ENCODE measurements around the gene MEDAG.
"Not testable (repeated sequence)": the region's sequence is repeated elsewhere in the genome, so short reads cannot be mapped to it uniquely, and the experiment has no call there.

Gene MEDAG

GRCh38 chr13:30907121-30907861 is 1.2 kb downstream of the MEDAG start:
- no peak for DNase-seq (ENCODE audit: low spot score)

GRCh38 chr13:30908416-30908980 is 2.4 kb downstream of the MEDAG start:
- no peak for DNase-seq (ENCODE audit: low spot score)

- DNase-seq (ENCODE audit: low spot score) = no peak
Measured at GRCh38 chr13:30910676-30911075, 4.6 kb downstream of the MEDAG start.

- no peak for DNase-seq (ENCODE audit: low spot score)
Measured at GRCh38 chr13:30915691-30916541, 9.8 kb downstream of the MEDAG start.

- no peak for DNase-seq (ENCODE audit: low spot score)
Measured at GRCh38 chr13:30916991-30917390, 10.9 kb downstream of the MEDAG start.

GRCh38 chr13:30918662-30919405 is 12.8 kb downstream of the MEDAG start:
- no peak for DNase-seq (ENCODE audit: low spot score)

GRCh38 chr13:30920162-30920909 is 14.3 kb downstream of the MEDAG start:
- DNase-seq (ENCODE audit: low spot score) = no peak

- no peak for DNase-seq (ENCODE audit: low spot score)
Measured at GRCh38 chr13:30923418-30923817, 17.3 kb downstream of the MEDAG start.

GRCh38 chr13:30924721-30925120 is 18.6 kb downstream of the MEDAG start:
- DNase-seq (ENCODE audit: low spot score) = no peak

- no peak for DNase-seq (ENCODE audit: low spot score)
Measured at GRCh38 chr13:30925429-30925828, 19.4 kb downstream of the MEDAG start.

- DNase-seq (ENCODE audit: low spot score) = no peak
Measured at GRCh38 chr13:30926781-30927180, 20.7 kb downstream of the MEDAG start.

- DNase-seq (ENCODE audit: low spot score) = not testable (repeated sequence)
Measured at GRCh38 chr13:30927188-30927587, 21.1 kb downstream of the MEDAG start.

- DNase-seq (ENCODE audit: low spot score) = no peak
Measured at GRCh38 chr13:30927595-30927994, 21.5 kb downstream of the MEDAG start.

- no peak for DNase-seq (ENCODE audit: low spot score)
Measured at GRCh38 chr13:30928978-30929377, 22.9 kb downstream of the MEDAG start.

- no peak for DNase-seq (ENCODE audit: low spot score)
Measured at GRCh38 chr13:30932481-30933353, 26.6 kb downstream of the MEDAG start, which contains the start of gene TEX26. TSS of gene TEX26 (plus strand) at chr13:30932656. CDS start at chr13:30932716, 60 bp downstream.

GRCh38 chr13:30933354-30933670 is 27.2 kb downstream of the MEDAG start:
- no peak for DNase-seq (ENCODE audit: low spot score)

GRCh38 chr13:30934381-30934780 is 28.3 kb downstream of the MEDAG start:
- no peak for DNase-seq (ENCODE audit: low spot score)

GRCh38 chr13:30934803-30935202 is 28.7 kb downstream of the MEDAG start:
- no peak for DNase-seq (ENCODE audit: low spot score)

- no peak for DNase-seq (ENCODE audit: low spot score)
Measured at GRCh38 chr13:30936971-30937370, 30.9 kb downstream of the MEDAG start.

- DNase-seq (ENCODE audit: low spot score) = no peak
Measured at GRCh38 chr13:30943881-30944280, 37.8 kb downstream of the MEDAG start.

Data from CD4-positive, alpha-beta T cell treated with Interleukin-2 at 100 ng/mL for 4 hours (primary cell).